GM18499 (cell line): ENCODE measurements around the gene CCDC13.

ENCODE experiments used
- ATAC-seq: cut with Tn5 transposase; IDR thresholded peaks from one replicate; pipeline ENCODE4 v1.9.1; 2021; ENCODE audit warnings: moderate number of reproducible peaks; ENCODE audit not compliant: insufficient read depth, unreplicated experiment

CCDC13 gene

DNA sequence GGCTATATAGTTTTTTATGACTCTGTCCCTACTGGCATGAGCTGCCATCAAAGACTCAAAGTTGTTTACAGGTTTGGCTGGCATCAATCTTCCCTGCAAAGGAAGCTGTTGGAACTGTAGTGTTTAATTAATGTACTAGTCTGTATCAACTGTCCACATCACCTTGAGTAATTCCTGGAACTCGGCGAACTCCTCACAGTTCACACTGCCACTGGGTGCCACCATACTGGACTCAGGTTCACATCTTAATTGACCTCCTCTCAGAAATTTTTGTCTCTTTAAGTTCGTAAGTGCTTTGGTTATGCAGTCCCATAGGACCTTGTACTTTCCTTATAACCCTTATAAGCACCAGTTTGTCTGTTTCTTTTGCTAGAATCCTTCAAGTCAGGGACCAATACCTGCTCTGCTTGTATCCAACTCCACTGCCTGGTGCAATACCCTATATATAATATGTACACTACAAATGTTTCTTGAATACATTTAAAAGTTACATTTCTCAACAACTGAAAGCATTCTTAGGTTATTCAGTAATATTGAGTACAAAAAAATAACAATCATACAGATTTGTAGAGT is 28.1 kb upstream of the CCDC13 start:
- no peak for ATAC-seq

DNA sequence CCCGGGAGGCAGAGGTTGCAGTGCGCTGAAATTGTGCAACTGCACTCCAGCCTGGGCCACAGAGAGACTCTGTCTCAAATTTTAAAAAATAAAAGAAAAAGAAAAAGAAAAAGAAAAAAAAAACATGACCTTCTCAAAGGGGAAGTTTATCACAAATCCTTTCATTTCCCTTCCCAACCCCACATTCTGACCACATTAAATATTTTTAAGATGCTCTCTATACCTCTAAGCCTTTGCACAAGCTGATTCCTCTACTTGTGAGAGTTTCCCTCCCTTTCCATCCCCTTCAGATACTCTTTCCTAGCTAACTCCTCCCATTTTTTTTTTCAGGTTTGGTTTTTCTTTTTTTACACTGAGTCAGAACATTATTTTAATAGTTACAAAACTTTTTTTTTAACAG is 27.2 kb upstream of the CCDC13 start:
- no peak for ATAC-seq

DNA sequence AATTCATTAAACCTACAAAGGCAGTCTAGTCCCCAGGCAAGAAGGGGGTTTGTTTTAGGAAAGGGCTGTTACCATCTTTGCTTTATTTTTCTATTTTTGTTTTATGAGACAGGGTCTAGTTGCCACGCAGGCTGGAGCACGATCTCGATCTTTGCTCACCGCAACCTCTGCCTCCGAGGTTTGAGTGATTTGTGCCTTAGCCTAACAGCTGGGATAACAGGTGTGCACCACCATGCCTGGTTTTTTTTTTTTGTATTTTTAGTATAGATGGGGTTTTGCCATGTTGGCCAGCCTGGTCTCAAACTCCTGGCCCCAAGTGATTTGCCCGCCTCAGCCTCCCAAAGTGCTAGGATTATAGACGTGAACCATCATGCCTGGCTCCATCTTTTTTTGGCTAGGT is 26.3 kb upstream of the CCDC13 start:
- ATAC-seq: no peak

DNA sequence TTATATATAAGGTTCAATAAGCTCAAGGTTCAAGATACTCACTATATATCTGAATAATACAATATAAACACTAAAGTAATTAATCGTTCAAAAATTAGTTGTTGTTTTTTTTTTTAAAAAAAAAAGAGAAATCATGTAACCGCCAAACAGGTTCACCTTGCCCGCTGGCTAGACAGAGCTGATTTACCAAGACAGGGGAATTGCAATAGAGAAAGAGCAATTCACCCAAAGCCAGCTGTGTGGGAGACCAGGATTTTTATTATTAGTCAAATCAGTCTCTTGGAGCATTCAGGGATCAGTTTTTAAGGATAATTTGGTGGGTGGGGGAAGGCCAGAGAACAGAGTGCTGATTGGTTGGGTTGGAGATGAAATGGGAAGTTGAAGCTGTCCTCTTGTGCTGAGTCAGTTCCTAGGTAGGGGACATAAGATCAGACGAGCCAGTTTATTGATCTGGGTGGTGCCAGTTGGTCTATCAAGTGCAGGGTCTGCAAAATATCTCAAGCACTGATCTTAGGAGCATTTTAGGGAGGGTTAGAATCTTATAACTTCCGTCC is 23.4 kb upstream of the CCDC13 start:
- ATAC-seq: no peak

DNA sequence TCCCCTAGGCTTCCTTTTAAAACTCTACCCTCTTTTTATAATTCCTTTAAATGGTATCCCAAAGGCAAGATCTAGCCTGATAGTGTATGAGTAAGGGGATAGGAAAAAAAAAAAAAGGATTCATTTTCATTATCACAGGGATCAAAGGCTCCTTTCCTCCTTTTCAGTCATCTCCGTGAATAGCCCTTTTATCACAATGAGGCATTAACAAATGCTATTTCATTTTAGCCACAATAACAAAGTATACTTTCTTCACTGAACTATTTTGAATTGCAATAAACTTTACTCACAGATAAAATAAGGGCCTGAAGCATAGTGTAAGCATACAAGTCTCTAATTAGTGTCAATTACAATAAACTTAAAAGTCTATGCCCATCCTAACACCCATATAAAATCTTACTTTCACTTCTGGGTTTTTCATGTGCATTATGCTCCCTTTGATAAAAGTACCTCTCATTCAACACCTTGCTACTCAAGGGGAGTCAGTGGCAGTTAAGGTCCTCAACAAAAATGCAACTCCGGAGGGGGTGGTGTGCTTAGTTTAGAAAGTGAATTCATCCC is 22.6 kb upstream of the CCDC13 start:
- no peak for ATAC-seq

DNA sequence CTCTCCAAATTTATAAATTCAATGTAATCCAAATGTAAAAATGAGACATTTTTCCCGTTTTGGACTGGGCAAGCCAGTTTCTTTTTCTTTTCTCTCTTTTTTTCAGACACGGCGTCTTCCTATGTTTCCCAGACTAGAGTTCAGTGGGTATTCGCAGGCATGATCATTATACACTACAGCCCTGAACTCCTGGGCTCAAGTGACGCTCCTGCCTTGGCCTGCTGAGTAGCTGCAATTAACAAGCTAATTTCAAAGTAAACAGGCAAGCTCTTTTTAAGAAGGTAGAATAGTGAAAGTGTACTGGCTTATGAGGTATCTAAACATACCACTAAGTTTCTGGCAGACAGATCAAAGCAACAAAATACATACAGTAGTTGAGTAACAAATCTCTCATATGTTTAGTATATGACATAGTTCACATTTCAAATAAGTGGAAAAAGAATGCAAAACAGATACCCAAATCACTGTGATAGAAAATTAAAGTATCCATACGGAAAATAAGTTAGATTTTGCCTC is 17.7 kb upstream of the CCDC13 start:
- no peak for ATAC-seq

DNA sequence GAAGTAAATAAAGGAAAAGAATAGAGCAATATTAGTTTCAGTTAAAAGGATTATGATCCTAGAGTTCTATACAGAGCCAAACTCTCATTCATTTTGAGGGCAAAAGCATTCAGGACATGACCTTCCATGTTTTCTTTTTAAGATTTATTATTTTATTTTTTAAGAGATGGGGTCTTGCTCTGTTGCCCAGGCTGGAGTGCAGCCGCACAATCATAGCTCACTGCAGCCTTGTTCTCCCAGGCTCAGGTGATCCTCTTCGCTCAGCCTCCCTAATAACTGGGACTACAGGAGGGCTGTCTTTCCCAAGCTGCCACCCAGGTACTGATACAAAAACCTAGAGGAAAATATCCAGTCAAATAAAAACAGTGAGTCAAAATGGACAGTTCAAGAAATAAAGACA is 13.6 kb upstream of the CCDC13 start:
- ATAC-seq: no peak

DNA sequence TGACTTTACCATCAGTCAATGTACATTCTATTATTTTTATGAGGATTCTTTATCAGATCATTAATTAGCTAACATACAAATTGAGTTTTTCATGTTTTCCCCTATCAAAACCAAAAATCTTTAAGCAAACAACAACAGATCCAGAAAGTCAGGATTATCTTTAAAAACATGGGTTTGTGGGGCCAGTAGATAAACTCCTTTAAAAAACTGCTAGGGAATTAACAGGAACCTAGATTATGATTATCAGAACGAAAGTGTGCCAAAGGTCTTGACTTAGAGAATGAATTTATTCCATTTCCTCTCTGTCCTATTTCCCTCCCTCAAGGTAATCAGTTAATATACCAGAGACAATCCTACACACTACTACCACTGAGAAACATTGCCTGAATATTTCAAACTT is 13.2 kb upstream of the CCDC13 start:
- no peak for ATAC-seq

DNA sequence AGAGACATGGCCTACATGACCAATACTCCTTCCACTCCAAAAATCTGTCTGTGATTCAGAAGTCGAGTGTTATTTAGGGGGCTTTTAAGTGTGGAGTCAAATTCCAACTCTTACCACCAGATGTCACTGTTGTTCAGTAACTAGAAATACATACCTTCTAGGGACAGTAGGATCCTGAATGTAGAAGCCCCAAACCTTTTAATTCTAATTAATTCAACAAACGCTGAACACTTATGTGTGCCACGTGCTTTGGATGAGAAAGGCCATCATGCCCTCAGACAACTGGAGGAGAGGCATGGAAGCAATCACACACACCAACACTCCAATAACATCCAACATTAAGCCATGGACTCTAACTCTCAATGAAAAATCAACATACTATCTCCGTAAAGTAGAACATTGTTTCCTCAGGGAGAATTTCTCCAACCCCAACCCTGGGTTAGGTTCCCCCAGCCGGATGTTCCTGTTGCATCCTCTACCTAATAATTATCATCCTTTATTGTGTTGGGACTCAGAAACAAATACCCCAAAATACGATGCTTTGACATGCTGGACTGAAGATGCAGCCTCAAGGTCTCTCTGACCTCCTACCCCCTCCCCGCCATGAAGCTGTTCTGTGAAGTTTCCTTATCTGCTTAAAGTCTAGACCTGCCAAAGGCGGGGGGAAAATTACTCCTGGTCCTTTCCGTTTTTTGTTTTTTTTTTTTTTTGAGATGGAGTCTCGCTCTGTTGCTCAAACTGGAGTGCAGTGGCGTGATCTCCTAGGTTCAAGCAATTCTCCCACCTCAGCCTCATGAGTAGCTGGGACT is 8.0 kb upstream of the CCDC13 start:
- ATAC-seq: no peak

DNA sequence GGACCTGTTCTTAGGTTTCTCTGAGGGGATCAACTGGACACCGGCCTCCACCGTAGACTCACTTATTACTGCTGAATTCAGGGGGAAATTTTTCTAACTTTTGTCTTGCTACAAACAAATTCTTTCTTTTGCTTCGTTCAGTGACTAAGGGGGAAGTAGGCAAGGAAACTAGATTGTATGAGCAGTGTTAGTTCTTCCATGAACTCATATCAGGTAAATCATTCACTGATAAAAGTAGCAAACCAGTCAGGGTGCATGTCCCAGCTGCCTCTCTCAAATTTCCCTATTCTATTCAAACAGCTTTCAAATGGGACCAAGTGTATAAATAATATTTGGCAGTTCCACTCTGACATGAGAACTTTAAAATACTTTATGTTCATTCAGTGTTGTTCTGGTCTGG is 7.3 kb upstream of the CCDC13 start:
- no peak for ATAC-seq

DNA sequence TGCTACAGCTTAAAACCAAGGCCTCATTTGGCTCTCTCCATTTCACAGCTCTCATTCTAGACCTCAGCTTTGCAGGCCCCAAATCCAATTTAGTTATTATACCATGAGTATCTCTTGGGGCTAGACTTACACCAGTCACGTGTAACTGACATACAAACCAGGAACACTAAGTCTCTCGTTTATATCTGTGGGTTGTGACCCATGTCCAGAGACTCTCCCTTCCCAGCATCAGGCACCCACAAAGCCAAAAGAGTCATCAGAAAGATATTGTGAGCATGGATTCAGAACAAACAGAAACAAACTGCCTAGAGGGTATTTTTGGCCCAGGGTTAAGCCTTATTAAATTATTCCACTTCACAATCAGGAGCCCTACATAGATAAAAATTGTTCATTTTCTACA is 5.6 kb upstream of the CCDC13 start:
- ATAC-seq: no peak

DNA sequence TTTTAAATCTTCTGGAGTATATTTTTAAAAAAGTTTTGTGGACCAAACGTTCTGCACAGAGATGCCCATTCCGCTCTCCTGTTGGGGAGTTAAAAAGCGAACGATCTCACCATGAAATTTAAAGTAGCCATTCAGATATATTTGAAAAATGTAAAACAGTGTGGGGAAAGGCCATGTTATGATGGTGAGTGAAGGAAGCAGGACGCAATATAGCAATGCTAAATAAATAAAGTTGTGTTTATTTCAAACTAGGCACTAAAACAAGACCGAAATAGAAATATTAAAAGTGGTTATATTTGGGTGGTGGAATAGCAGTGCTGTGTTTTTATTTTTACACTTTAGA is 327 bp upstream of the CCDC13 start:
- no peak for ATAC-seq

DNA sequence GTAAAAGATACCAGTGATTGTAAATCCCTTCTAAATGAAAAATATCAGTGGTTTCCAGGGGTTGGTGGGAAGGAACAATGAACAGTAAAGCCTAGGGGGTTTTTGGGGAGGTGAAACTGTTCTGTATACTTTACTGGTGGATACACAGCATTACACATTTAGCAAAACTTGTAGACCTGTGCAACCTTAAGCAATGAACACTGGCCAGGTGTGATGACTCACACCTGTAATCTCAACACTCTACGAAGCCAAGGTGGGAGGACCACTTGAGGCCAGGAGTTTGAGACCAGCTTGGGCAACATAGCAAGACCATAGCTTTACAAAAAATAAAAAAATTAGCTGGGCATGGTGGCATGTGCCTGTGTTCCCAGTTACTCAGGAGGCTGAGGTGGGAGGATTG is 1.8 kb downstream of the CCDC13 start:
- ATAC-seq: no peak

DNA sequence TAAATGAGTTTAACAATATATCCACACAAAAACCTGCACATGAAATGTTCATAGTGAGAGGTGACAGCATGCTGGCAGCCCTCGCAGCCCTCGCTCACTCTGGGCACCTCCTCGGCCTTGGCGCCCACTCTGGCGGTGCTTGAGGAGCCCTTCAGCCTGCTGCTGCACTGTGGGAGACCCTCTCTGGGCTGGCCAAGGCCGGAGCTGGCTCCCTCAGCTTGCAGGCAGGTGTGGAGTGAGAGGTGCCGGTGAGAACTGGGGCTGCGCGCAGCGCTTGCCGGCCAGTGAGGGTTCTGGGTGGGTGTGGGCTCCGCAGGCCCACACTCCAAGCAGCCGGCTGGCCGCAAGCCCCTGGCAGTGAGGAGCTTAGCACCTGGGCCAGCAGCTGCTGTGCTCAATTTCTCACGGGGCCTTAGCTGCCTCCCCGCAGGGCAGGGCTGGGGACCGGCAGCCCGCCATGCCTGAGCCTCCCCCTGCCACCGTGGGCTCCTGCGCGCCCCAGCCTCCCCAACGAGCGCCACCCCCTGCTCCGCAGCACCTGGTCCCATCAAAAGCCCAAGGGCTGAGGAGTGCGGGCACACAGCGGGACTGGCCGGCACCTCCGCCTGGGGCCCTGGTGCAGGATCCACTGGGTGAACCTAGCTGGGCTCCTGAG is 3.4 kb downstream of the CCDC13 start:
- ATAC-seq: no peak

DNA sequence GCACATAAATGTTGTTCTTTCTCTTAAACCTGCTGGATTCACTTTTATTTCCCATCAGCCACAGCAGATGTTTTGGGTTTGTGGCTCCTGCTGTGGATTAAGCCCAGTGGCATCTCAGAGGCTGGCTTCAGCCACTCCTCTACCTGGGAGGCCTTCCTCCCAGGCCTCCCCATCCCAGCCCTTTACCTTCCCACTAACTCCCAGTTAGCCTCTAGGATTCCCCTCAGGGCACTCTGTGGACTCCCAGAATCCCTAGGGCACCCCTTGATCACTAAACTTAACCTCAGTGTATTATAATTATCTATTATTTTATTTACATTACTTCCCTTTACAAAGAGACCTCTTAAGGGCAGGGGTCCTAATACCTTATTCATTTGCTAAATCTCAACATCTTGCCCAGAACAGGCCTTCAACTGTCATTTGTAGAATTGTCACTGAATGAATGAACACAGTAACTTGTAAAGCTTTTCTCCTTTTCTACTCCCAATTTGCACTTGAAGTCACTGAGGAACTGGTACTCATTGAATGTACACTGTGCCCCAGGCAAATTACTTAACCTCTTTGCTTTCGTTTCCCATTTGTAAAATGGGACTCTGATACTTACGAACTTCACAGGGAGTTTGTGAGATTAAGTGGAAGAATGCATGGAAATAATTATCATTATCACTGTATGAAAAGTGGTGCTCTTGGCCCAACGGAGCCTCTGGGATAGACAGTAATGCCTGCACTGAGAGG is 8.3 kb downstream of the CCDC13 start:
- no peak for ATAC-seq

DNA sequence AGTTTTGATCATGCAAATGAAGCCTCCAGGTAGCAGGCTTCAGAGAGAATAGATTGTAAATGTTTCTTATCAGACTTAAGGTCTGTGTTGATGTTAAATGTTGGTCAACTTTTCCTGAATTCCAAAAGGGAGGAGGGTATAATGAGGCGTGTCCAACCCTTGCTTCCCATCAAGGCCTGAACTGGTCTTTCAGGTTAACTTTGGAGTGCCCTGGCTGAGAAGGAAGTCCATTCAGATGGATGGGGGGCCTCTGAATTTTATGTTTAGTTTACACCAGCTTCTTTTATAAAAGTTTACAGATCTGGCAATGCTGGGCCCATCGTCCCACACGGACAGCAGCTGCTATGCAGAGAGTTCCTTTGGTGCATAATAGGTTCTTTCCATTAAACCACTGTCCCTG is 8.9 kb downstream of the CCDC13 start:
- no peak for ATAC-seq

DNA sequence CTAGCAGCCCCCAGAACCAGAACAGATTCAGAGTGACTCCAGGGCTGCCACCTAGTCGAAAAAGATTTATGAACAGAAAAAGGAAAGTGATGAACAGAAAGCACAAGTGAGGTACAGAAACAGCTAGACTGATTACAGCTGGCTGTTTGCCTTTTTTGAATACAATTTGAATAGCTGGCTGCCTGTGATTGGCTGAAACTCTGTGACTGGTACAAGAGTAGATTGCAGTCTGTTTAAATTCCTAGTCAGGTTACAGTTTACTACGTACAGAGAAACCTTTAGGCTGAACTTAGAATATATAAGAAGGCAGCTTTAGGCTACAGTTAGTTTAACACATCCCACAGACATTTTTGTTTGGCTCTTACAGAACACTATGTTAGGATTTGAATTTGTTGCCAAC is 10.0 kb downstream of the CCDC13 start:
- ATAC-seq: no peak

DNA sequence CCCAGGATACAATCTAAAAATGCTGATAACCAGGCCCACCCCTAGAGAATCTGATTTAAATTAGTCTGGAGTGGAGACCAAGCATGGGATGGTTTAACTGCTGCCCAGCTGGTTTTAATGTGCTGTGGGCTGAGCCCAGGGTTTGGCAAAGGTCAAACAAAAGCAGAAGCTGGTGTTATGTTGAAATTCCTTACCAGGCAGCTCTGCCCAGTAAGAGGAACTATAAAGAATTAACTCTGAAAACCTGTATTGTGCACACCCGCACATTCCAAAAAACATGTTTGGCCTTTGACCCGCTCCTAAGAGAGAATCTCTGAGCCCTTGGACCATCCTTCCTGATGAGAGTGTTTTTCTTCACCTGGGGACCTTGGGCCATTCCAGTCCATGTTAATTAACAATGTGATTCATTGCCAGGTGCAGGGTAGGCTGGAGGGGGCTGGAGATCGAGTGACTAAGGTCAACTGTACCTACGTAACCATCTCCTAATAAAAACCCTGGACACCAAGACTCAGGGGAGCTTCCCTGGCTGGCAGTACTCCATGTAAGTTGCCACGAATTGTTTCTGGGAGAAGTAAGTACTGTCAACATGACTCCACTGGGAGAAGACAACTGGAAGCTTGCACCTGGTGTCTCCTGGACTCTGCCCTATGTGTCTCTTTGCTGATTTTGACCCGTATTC is 10.9 kb downstream of the CCDC13 start:
- no peak for ATAC-seq

DNA sequence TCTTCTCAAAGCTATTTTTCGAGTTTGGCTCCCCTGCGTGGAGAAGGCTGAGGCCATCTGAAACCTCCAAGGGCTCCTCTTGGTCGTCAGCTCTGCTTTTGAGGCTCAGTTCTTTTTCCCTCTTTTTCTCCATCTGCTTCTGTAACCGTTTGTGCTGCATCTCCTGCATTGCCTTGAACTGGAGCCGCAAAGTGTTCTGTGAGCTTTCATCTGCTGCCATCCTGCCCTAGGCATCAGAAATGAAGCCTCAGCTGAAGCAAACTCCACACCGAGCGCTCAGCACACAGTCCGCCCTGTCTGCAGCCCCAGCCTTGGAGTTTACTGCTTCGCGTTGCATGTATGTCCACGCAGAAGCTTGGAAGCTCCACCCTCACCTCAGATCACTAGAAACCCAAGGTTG is 14.9 kb downstream of the CCDC13 start:
- ATAC-seq: no peak

DNA sequence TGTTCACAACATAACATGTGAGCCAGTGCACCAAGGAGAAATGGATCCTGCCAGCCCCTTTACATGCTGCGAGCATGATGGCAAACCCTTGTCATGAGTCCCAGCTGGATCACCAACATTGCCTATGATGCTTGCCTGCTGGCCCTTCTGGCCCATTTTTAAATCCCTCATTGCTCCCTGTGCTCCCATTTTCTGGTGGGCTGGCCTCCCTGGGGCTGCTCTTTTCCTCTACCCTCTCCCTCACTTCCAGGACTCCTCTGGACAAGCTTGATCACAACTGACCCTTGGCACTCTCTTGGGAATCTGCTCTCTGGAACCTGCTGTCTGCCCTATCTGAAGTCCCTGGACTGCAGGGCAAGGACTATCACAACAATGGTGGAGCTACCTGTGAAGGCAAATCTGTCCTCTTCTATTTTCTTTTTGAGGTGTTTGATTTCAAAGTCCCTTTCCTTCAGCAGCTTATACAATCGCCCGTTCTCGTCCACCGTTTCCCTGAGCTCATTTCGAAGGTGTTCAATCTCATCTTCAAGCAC is 16.3 kb downstream of the CCDC13 start:
- no peak for ATAC-seq
